Spleen (tissue), 11 donors: ENCODE data around the gene ADORA2A. TPM values are rescaled to one million over a fixed set of nuclear protein-coding genes. Genes with fewer than 3 reads are reported as not detected.

ENCODE experiments used
- DNase-seq: peaks from one replicate; pipeline ENCODE4 v3.0.0-alpha.2; 2020
- H3K27ac ChIP-seq, 8 donors: fragments of 200-600 bp; sonication (generic) in 7 of 8; 1 replicate in 4 of 8; 2 replicates in 4 of 8; pipeline versions ENCODE4 v1.5.0 to v1.8.0; 2016 to 2021; ENCODE audit warnings: inconsistent platforms in 4 of 8, mild to moderate bottlenecking in 4 of 8, moderate library complexity in 1 of 8
- H3K27me3 ChIP-seq, 7 donors: fragments of 200-600 bp; sonication (generic) in 6 of 7; replicated peaks in 1 of 7; 1 replicate in 4 of 7; 2 replicates in 3 of 7; pipeline versions ENCODE4 v1.5.0 to v1.8.0; 2016 to 2021; ENCODE audit warnings: inconsistent platforms in 3 of 7, mild to moderate bottlenecking in 1 of 7
- H3K36me3 ChIP-seq, 6 donors: fragments of 200-600 bp; sonication (generic) in 5 of 6; 1 replicate in 4 of 6; 2 replicates in 2 of 6; pipeline versions ENCODE4 v1.5.0 to v1.8.0; 2016 to 2021; ENCODE audit warnings: inconsistent platforms in 2 of 6
- H3K4me1 ChIP-seq, 6 donors: fragments of 200-600 bp; sonication (generic) in 5 of 6; 1 replicate in 3 of 6; 2 replicates in 3 of 6; pipeline versions ENCODE4 v1.5.0 to v1.8.0; 2016 to 2021; ENCODE audit warnings: inconsistent platforms in 3 of 6
- H3K4me3 ChIP-seq, 8 donors: fragments of 200-600 bp; sonication (generic) in 7 of 8; 1 replicate in 4 of 8; 2 replicates in 4 of 8; pipeline versions ENCODE4 v1.5.0 to v1.8.0; 2016 to 2021; ENCODE audit warnings: inconsistent platforms in 4 of 8, mild to moderate bottlenecking in 4 of 8, moderate library complexity in 2 of 8
- H3K9me3 ChIP-seq, 8 donors: fragments of 200-600 bp; sonication (generic) in 7 of 8; 1 replicate in 4 of 8; 2 replicates in 4 of 8; pipeline versions ENCODE4 v1.5.0 to v1.8.0; 2016 to 2021; ENCODE audit warnings: inconsistent platforms in 4 of 8
- POLR2A ChIP-seq, 3 donors: fragments of 450-650 bp; IDR thresholded peaks; one replicate each; pipeline ENCODE4 v1.5.1; 2017; ENCODE audit warnings: antibody characterized with exemption in 3 of 3, mild to moderate bottlenecking in 1 of 3
- POLR2AphosphoS5 ChIP-seq, 3 donors: sonication (generic); formaldehyde crosslinking; IDR thresholded peaks; one replicate each; pipeline ENCODE4 v1.5.1; 2017; ENCODE audit warnings: antibody characterized with exemption in 3 of 3
- WGBS, 5 donors: extraction: QIAGEN DNeasy Blood & Tissue Kit in 3 of 5; methylation state at CpG; one replicate each; pipeline versions ENCODE4 v1.1.5 to v1.1.7; 2013 to 2018; 5-methylcytosine and 5-hydroxymethylcytosine counted together
- intact Hi-C: fragments of 100-400 bp; cut with DNase I; formaldehyde crosslinking; loops from one replicate; pipeline ENCODE4 v1.15.0; 2023; ENCODE audit warnings: low total_unique reads
- polyA plus RNA-seq, 3 donors: library from polyadenylated mRNA; stranded (reverse); fragments of 200-250 nt; gene quantifications; one replicate each; pipeline ENCODE4 v1.2.1, GENCODE V29; 2013
- total RNA-seq, 7 donors: library from RNA; depleted of rRNA in 3 of 7; stranded (reverse); fragments of >200 nt in 3 of 7; fragmentation: NEBNext Ultra II Directional in 4 of 7; extraction: Animal tissue kit (Norgen Biotek cat#: 25700) in 4 of 7; gene quantifications; one replicate each; pipeline versions ENCODE4 v1.1.0 to v1.2.1, GENCODE V29; 2016 to 2021
- TF ChIP-seq, protein P1 (sequence below), 11 experiments: fragments of 200-600 bp in 7 of 11; fragments of 450-650 bp in 4 of 11; sonication (generic) in 4 of 11; IDR thresholded peaks in 8 of 11; conservative IDR thresholded peaks in 3 of 11; 1 replicate in 7 of 11; 2 replicates in 4 of 11; pipeline versions ENCODE4 v1.4.0 to v1.8.0; 2016 to 2021; ENCODE audit warnings: antibody characterized with exemption in 11 of 11, inconsistent platforms in 4 of 11, mild to moderate bottlenecking in 1 of 11
- donor health status: healthy with polysubstance abuse.
- donor health status: DM: no; HTN: no; CAD: no; lungs with moderate emphysema.
- donor health status: DM: no; HTN: no; CAD: no.
- donor health status: Bipolar disorder and iron deficiency.
- donor health status: healthy.
- donor health status: DM: no; HTN: no; CAD: no.
- donor health status: DM: yes; HTN: yes; CAD: no.

The ADORA2A gene
- total and polyA plus RNA-seq, 10 donors = 8.3 to 31.1 (median 20.2) TPM

DNA sequence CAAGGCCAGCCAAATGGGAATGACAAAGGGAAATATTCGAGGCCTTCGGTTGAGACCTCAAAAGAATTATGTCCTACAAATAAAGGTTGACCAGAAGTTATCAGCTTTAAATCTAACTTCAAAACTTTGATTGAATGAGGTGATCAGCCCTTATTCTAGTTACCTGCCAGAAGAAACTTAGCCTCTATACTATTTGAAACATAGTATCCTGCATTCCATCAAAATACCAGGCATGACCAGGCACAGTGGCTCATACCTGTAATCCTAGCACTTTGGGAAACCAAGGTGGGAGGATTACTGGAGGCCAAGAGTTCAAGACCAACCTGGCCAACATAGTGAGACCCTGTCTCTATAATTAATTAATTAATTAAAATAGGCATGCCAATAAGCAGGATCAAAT lies 44.3 kb upstream of the ADORA2A start:
- Histone ChIP-seq H3K27me3 (no peaks in the 10 kb centered on the region), H3K36me3 (peaks cover 0 to 42% (median 10%) of the 10 kb centered on the region in 6 donors), H3K4me3 (no peak overlapping the region), H3K4me1 (peaks cover 0 to 22% (median 0%) of the 10 kb centered on the region in 6 donors), H3K27ac (no peak overlapping the region), H3K9me3 (no peaks in the 10 kb centered on the region)
- intact Hi-C loops = no loop called here
- WGBS, 5 donors = 67 to 83% (median 74%) methylated on average over 2 of the region's 2 CpGs
- no peak for DNase-seq
- TF ChIP-seq POLR2AphosphoS5 (IDR thresholded peaks at IDR 0.05) (no peak), POLR2A (IDR thresholded peaks at IDR 0.05) (no peak)
- TF ChIP-seq, protein P1, sequence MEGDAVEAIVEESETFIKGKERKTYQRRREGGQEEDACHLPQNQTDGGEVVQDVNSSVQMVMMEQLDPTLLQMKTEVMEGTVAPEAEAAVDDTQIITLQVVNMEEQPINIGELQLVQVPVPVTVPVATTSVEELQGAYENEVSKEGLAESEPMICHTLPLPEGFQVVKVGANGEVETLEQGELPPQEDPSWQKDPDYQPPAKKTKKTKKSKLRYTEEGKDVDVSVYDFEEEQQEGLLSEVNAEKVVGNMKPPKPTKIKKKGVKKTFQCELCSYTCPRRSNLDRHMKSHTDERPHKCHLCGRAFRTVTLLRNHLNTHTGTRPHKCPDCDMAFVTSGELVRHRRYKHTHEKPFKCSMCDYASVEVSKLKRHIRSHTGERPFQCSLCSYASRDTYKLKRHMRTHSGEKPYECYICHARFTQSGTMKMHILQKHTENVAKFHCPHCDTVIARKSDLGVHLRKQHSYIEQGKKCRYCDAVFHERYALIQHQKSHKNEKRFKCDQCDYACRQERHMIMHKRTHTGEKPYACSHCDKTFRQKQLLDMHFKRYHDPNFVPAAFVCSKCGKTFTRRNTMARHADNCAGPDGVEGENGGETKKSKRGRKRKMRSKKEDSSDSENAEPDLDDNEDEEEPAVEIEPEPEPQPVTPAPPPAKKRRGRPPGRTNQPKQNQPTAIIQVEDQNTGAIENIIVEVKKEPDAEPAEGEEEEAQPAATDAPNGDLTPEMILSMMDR (IDR thresholded peaks at IDR 0.05 in 8 of 11, conservative IDR thresholded peaks at IDR 0.05 in 3 of 11) = no peak

- TF ChIP-seq POLR2A (IDR thresholded peaks at IDR 0.05) (no peak), POLR2AphosphoS5 (IDR thresholded peaks at IDR 0.05) (no peak)
- TF ChIP-seq, protein P1 (IDR thresholded peaks at IDR 0.05 in 8 of 11, conservative IDR thresholded peaks at IDR 0.05 in 3 of 11) = no peak
- intact Hi-C loops = no loop called here
Observed at GRCh38 chr22:24384131-24384530, 43.3 kb upstream of the ADORA2A start.

DNA sequence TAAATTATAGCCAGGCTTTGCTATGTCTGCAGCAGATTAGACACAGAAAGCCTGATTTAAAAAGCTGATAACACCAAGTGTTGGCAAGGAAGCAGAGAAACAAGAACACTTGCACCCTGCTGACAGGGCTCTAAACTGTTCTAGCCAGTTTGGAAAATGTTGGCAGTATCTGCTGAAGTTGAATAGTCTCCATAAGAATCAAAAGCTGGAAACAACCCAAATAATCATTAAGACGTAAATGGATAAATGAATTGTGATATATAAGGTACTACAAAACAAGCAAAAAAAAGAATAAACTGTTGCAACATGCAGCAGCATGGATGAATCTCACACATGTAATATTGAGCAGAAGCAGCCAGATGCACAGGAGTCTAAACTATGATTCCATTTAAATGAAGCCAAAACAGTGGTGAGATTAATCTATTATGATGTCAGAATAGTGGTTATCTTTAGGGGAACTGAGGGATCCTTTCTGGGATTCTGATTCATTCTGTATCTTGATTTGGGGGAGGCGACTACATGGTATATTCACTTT lies 40.4 kb upstream of the ADORA2A start:
- Histone ChIP-seq H3K27ac (no peak overlapping the region), H3K4me3 (no peak overlapping the region), H3K27me3 (no peaks in the 10 kb centered on the region), H3K9me3 (no peaks in the 10 kb centered on the region), H3K4me1 (peaks cover 2 to 34% (median 12%) of the 10 kb centered on the region in 6 donors), H3K36me3 (peaks cover 0 to 21% (median 0%) of the 10 kb centered on the region in 6 donors)
- intact Hi-C loops = no loop called here
- TF ChIP-seq, protein P1 (IDR thresholded peaks at IDR 0.05 in 8 of 11, conservative IDR thresholded peaks at IDR 0.05 in 3 of 11) = no peak
- TF ChIP-seq POLR2A (IDR thresholded peaks at IDR 0.05) = no peak
- DNase-seq = no peak
- WGBS, 5 donors = 90 to 95% (median 94%) methylated on average over 2 of the region's 2 CpGs

More at GRCh38 chr22:24384131-24384530, 43.3 kb upstream of the ADORA2A start:
- 54 to 77% (median 65%) methylated on average over 1 of the region's 1 CpG for WGBS, 5 donors
- DNase-seq = no peak
- peaks cover 0 to 20% (median 0%) of the 10 kb centered on the region in 6 donors for H3K4me1 ChIP-seq
- no peaks in the 10 kb centered on the region for H3K9me3 ChIP-seq
- H3K27me3 ChIP-seq = no peaks in the 10 kb centered on the region
- H3K4me3 ChIP-seq = no peak overlapping the region
- H3K27ac ChIP-seq = no peak overlapping the region
- peaks cover 0 to 31% (median 10%) of the 10 kb centered on the region in 6 donors for H3K36me3 ChIP-seq

DNA sequence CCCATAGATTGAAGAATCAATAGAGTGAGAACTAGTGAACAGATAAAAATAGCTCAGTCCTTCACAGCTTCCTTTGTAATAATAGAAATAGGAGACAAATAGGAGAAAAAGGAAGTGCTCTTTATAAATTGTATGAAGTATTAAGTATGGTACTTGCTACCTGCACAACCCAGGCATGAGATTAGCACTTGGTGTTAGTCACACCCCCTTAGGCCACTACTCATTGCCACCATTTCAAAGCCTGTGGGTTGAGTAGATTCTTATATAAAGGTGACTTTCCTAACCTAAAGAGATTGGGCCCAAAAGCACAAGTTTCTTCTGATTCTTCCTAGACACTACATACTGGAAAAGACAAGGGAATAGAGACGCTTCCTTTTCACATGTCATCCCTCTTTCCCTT lies 37.7 kb upstream of the ADORA2A start:
- no peaks in the 10 kb centered on the region for H3K9me3 ChIP-seq
- H3K27me3 ChIP-seq = no peaks in the 10 kb centered on the region
- H3K4me3 ChIP-seq = no peak overlapping the region
- H3K27ac ChIP-seq = peak overlapping the region in 5 of 8 donors; percentile 21 to 71 (median 61)
- TF ChIP-seq POLR2AphosphoS5 (IDR thresholded peaks at IDR 0.05) = no peak
- TF ChIP-seq POLR2A (IDR thresholded peaks at IDR 0.05) = no peak
- TF ChIP-seq, protein P1 (IDR thresholded peaks at IDR 0.05 in 8 of 11, conservative IDR thresholded peaks at IDR 0.05 in 3 of 11) = no peak
- DNase-seq = no peak
- intact Hi-C loops = no loop called here
- WGBS, 5 donors = 89 to 100% (median 94%) methylated on average over 1 of the region's 1 CpG
- peaks cover 0 to 30% (median 0%) of the 10 kb centered on the region in 6 donors for H3K36me3 ChIP-seq
- H3K4me1 ChIP-seq = peaks cover 2 to 53% (median 19%) of the 10 kb centered on the region in 6 donors
